ENCODE measurements around the gene ZNF638. TPM values are rescaled to one million over a fixed set of nuclear protein-coding genes. Genes with fewer than 3 reads are reported as not detected.

Gene ZNF638
- total RNA-seq, 1 donor from 2014 or later, result 115 TPM

GRCh38 chr2:71372042-71372441 lies 40.5 kb downstream of the ZNF638 start:
- intact Hi-C loops (cut with DNase I), result no loop called here
- DNase-seq (no peak), ATAC-seq (peak in 1 of 2 donors; percentile 18)
- no peaks in the 10 kb centered on the region for H3K4me1 ChIP-seq
- peaks cover 96% of the 10 kb centered on the region for H3K36me3 ChIP-seq
- no peaks in the 10 kb centered on the region for H3K9me3 ChIP-seq
- H3K27ac ChIP-seq, result no peak overlapping the region
- no peak overlapping the region for H3K4me3 ChIP-seq
- no peaks in the 10 kb centered on the region for H3K27me3 ChIP-seq (ENCODE audit: low read depth)
- no peak for TF ChIP-seq CTCF (IDR thresholded peaks at IDR 0.05)

DNA sequence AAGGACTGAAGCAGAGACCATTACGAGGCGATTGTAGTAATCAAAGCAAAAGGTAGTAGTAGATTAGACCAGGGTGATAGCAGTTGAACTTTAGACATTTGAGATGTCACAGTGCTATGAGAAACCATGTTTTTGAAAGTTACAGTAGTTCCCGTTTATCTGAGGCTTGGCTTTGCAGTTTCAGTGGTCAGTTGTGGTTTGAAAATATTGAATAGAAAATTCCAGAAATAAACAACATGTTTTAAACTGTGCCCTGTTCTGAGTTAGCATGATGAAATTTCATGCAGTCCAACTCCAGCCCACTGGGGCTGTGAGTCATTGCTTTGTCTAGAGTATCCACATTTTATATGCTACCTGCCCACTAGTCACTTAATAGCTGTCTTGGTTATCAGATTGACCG lies 47.5 kb downstream of the ZNF638 start:
- Histone ChIP-seq H3K4me1 (no peaks in the 10 kb centered on the region), H3K4me3 (no peak overlapping the region), H3K27ac (no peak overlapping the region), H3K27me3 (ENCODE audit: low read depth) (no peaks in the 10 kb centered on the region), H3K36me3 (peaks cover 83% of the 10 kb centered on the region), H3K9me3 (no peaks in the 10 kb centered on the region)
- intact Hi-C loops (cut with DNase I), result no loop called here
- DNase-seq (no peak), ATAC-seq (no peak)
- TF ChIP-seq CTCF (IDR thresholded peaks at IDR 0.05), result no peak

- DNase-seq (no peak), ATAC-seq (no peak)
- H3K4me3 ChIP-seq, result no peak overlapping the region
- intact Hi-C loops (cut with DNase I), result no loop called here
- no peak for TF ChIP-seq CTCF (IDR thresholded peaks at IDR 0.05)
- no peaks in the 10 kb centered on the region for H3K4me1 ChIP-seq
- peaks cover 76% of the 10 kb centered on the region for H3K36me3 ChIP-seq
- H3K27me3 ChIP-seq (ENCODE audit: low read depth), result no peaks in the 10 kb centered on the region
- H3K27ac ChIP-seq, result no peak overlapping the region
- no peaks in the 10 kb centered on the region for H3K9me3 ChIP-seq
Observed at GRCh38 chr2:71380665-71381064, 49.1 kb downstream of the ZNF638 start.

DNA sequence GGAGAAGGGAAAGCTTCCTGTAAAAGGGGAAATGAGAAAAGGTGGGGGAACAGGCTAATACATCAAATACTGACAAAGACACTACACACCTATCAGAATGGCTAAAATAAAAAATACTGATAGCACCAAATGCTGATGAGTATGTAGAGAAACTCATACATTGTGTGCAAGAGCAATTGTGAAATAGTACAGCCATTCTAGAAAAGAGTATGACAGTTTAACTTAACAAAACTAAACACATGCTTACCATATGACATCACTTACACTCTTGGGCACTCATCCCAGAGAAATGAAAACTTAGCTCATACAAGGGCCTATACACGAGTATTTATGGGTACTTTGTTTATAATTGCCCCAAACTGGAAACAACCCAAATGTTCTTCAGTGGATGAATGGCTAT lies 53.4 kb downstream of the ZNF638 start:
- no peaks in the 10 kb centered on the region for H3K27me3 ChIP-seq (ENCODE audit: low read depth)
- peaks cover 90% of the 10 kb centered on the region for H3K36me3 ChIP-seq
- no peaks in the 10 kb centered on the region for H3K4me1 ChIP-seq
- ATAC-seq (no peak), DNase-seq (no peak)
- H3K4me3 ChIP-seq, result no peak overlapping the region
- no peak overlapping the region for H3K27ac ChIP-seq
- no peaks in the 10 kb centered on the region for H3K9me3 ChIP-seq
- TF ChIP-seq CTCF (IDR thresholded peaks at IDR 0.05), result no peak
- intact Hi-C loops (cut with DNase I), result no loop called here

DNA sequence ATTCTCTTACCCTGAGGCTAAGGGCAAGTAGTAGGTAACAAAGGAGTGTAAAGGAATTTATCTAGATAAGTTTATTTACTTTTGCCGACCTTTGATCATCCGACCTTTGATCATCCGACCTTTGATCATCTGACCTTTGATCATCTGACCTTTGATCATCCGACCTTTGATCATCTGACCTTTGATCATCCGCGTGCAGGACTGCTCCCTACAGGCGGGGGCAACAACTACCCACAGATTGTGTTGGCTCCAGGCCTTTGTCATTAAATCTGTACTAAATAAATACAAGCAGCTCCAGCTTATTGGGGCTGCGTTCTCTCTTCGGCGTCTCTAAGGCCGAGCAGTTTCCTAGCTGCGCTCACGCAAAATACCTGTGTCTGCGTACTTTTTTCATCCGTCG lies 56.6 kb downstream of the ZNF638 start:
- Histone ChIP-seq H3K27me3 (ENCODE audit: low read depth) (no peaks in the 10 kb centered on the region), H3K4me1 (no peaks in the 10 kb centered on the region), H3K27ac (no peak overlapping the region), H3K36me3 (peaks cover 72% of the 10 kb centered on the region), H3K9me3 (no peaks in the 10 kb centered on the region), H3K4me3 (no peak overlapping the region)
- no peak for ATAC-seq
- no peak for TF ChIP-seq CTCF (IDR thresholded peaks at IDR 0.05)
- intact Hi-C loops (cut with DNase I), result no loop called here
- DNase-seq, result no peak

Data from lower lobe of right lung (tissue), 2 donors.